CMK (cell line): Measurements from ENCODE around the gene CAPZB.
A peak's percentile ranks its signal among the peaks of the same experiment; 100 is the strongest.

Experiments
- DNase-seq: peaks from one replicate; pipeline ENCODE4 v3.0.0-alpha.2; 2010; ENCODE audit warnings: low read depth

CAPZB gene

DNA sequence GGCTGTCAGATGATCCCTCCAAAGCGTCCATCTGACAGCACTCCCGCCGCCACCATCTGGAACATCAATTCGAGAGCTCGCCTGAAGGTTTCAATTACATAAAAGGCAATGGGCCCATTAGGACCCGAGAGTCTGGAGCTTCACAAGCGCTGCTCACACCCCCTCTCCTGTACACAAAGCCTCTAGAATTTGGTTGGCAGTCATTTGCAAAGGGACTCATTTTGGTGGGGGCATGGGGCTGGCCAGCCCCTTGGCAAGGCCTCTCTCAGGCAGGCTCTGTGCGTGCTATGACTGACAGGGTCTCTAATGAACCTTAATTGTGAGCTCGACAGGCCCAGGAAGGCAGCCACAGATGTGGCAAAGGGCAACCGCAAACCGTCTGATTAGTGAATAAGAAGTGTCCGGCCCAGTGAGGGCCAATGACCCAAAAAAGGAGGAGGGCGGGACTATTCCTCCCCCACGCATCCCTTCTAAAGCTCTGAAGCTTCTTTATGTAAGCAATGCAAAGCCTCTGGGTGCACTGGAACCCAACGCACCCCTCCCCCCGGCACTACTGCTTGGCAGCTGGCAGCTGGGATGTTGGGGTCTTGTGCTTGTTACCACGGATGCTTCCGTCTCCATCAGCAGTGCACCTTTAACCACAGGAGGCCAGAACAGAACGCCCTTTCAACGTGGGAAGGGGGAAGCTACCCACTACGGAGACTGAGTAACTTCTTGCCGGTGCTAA is 79.4 kb downstream of the CAPZB start:
- DNase-seq: no peak

DNA sequence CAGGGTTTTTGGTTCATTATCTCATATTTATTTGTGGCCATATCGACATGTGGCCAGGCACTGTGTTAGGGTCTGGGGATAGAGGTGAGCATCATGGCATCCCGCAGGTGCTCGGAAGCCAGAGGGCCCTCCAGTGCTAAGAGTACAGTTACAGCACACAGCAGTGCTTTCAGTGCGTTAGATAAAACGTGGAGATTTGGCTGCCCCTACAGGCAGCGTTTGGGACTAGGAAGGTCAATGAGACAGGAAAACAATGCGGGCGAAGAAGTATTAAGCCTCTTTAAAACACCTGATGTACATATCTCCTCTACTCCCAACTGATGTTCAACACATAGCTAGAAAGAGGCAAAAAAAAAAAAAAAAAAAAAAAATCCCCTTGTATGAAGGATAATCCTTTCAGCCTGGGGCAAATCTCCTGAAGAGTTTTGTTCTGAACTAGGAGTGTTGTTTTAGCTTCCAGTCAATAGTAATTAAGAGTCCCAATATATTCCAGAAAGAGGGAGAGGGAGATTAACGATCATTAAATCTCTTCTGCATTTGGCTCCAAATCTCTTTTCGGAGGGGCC is 80.1 kb downstream of the CAPZB start:
- DNase-seq: no peak

DNA sequence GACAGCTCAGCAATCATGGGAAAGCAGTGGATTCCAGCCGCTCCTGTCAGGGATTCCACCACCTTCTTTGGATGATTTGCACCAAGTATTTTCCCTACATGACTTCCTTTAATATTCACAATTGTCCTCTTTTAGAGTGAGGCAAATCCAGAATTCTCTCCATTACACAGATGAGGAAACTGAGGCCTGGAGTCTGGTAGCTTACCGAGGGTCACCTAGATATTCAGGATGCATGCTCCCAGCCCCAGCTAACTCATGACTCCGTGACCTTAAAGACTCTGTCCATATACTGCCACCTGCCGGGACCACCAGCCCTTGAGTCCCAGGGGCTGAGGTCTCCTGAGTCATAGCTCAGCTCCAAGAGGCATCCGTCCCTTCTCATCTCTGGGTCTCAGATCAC is 80.6 kb downstream of the CAPZB start:
- no peak for DNase-seq

DNA sequence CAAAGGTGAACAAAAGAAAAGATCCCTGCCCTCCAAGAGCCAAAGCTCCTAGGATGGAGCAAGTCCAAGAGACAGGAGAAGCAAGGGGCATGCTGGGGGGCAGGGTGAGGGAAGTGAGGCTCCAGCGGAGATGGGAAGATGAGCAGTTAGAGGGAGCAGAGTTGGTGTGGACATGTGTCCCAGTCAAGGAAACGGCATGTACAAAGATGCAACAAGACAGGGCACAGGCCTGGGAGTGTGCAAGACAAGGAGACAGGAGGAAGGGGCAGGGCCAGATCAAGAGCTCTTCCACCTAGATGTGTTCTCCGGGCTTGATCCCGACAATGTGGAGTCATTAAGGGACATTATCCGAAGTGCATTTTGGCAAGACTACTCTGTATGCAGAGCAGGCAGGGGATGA is 82.1 kb downstream of the CAPZB start:
- DNase-seq: no peak

DNA sequence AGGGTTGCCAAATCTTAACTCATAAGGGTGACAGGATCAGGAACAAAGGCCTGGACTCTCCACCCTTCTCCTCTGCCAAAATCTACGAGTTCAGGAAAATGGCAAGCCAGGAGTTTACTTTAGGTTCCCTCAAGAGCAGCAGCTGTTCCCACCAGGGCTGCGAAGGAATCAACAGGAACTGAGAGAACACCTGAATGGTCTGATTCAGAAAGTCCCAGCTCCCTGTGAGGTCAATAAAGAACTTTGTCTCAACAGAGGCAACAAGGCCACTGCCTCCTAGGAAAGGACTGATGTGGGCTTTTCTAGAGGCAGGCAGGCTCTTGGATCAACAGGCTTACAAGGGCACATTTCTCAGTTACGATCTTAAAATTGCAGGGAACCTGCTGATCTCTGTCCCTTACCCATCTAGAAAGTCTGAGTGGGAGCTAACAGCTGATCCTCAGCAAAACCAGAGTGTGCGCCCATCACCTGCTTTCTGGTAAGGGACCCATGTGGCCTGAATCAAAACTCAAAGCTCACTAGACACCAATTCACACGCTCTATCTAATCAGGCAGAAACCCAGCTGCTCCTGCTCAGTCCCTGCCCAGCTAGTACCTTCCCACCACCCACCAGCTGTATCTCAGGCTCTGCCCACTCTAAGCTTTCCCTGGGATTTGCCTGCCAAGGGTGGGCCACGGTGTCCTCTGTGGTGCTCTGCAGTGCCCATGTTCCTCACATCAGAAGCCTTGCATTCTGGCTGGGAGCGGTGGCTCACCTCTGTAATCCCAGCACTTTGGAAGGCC is 83.1 kb downstream of the CAPZB start:
- no peak for DNase-seq

DNA sequence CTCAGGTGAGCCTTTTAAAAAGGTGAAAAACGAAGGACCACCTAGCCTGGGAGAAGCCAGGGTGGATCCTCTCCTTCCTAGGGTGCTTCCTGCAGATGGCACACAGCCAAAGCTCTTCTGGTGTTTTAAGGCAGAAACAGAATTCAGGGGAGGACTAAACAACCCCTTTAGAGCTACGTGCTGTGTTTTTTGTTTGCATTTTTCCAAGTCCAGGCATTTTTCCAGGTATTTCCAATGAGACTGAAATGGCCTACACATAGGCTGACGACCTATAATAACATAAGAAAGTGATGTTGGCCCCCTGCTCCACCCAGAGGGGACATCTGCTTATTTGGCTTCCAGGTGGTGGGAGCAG is 83.8 kb downstream of the CAPZB start:
- DNase-seq: no peak

DNA sequence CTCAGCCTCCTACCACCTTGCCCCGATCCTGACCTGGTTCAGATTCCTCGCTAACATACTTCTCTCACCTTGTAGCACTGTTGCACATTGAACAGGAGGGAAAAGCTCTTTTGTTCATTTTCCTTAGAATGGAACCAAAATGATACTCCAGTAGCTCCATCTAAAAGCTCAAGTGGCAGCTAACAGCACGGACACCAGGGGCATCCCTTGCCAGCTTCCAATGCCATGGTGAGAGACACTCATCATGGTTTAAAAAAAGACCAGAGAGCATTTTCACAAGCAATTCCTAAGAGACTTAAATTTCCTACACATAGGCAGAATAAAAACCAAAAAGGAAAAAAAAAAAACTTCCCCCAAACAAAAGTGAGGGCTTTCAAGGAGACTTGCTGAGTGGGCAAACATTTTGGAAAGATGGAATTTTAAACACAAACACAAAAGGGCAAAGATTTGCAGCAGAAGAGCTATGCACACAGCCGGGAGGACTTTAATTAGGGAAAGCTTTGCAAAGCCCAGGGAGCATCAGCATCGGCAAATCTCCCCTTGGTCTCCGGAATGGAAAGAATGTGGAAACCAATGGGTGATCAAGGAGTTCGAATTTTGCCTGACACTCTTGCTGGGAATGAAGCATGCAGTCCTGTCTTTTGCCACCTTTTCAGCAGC is 84.3 kb downstream of the CAPZB start:
- no peak for DNase-seq

DNA sequence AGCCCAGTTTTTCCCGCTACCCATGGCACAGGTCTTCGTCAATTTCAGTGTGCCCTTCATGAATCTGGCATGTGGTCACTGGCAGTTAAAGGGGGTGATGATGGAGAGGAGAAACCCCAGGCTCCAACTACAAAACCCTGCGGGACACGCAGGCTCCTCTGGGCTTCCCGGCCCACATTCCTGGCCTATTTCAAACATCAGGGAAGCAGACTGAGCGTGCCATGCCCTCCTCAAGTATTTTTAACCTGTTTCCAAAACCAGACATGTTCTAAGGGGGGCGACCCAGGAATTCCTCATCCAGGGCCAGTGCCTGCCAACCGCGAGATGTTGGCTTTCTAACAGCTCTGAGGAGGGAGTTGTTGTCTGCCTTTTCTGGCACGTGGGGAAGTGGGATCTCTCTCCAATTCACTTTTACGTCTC is 85.1 kb downstream of the CAPZB start:
- DNase-seq: no peak

DNA sequence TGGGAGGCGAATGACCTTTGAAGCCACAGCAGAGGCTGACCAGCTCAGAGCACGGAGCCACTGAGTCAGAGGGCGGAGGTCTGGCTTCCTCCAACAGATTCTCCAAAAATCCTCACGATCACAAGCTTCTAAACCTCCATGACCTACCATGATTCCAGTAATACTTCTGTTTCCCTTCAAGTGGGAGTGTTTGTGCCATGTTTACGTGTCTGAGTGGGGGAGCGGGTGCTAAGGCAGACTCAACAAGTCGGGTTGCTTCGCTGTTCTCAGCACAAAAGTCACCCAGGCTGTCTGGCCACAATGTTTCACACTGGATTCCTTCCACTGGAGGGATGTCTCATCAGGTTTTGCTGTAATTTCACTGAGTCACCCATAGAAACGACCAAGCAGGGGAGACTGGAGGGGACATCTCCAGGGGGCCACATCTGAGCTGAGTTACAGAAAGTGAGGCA is 87.0 kb downstream of the CAPZB start:
- DNase-seq: no peak

DNA sequence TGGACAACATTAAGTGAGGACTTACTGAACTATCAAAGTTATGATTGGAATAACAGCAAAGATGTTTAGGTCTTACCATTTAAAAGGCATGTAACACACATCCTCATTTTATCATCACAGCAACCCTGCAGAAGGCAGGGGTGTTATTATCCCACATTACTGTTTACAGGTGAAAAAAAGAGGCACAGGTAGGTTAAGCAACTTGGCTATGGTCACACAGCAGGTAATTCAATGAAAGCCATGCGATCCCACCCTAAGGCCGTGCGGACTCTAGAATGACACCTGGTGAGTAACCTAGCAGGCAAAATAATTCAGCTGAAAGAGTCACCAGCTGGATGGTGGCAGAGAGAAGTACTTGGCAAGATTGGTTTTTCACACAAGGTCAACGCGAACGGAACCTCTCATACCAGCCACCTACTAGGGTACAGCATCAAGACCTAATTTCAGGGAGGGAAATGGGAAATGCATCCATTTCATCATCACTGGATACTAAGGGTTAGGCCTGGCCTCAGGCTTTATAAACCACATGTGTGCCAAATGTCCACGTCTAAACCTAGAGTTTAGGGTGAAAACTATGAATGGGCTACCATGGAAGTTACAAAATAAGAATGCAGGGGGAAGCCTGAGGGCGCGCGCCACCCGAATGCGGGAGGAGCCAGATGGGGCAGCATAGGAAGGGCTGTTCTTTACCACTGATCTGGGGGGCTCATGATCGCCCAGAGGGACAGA is 88.0 kb downstream of the CAPZB start:
- no peak for DNase-seq

DNA sequence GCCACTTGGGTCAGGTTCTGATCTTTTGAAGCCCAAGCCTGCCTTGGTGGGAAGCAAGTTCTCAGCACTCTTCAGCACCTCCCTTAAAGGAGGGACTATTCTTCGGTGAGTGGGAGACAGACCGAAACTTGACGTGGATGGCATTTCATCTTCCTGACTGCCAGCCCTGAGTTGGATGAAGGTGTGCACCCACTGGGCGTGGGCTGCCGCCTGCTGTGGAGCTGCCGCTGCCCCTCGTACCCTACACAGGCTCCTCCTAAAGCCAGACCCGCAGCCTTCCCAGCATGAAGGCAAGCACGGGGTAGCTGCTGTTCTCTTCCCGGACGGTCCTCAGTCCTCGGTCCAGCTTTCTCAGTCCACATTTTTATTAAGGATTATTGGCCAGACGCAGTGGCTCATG is 89.1 kb downstream of the CAPZB start:
- DNase-seq: no peak

DNA sequence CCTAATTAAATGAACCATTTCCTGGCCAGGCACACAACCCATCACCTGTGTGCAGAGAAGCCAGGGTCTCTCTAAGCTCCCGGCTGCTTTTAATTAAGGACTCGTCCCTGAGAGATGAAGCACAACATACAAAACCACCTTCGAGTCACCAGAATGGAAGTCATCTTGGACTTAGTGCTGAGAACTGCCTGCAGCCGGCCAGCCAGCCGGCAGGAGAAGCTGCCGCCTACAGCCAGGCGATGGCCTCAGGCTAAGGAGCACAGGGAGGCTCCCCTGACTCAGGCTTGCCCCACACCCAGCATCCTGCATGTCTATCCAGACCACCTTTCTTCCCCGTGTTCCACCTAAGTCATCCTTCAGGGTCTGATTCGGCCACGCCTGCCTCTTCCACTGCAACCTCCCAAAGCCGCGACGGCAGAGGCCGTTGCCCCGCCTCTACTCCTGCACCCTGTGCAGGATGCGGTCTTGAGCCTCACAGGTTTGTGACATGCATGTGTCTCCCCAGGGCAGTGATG is 89.6 kb downstream of the CAPZB start:
- DNase-seq: no peak

DNA sequence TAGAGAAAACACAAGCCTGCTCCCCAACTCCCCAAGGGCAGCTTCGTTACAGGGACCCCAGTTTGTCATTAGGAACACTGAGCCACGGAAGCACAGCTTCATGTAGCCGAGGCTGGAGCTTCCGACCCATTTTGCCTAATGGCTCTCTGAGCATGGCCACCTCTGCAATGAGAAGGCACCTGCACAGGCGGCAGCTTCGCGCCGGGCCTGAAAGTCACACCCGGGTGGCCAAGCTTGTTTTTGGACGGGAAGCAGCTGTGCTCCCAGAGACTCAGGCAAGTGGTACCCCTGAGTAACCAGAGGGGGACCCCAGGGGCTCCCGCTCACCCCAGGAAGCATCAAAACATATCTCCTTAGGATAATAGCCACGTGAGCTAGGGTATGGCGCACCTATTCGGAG is 92.3 kb downstream of the CAPZB start:
- no peak for DNase-seq

DNA sequence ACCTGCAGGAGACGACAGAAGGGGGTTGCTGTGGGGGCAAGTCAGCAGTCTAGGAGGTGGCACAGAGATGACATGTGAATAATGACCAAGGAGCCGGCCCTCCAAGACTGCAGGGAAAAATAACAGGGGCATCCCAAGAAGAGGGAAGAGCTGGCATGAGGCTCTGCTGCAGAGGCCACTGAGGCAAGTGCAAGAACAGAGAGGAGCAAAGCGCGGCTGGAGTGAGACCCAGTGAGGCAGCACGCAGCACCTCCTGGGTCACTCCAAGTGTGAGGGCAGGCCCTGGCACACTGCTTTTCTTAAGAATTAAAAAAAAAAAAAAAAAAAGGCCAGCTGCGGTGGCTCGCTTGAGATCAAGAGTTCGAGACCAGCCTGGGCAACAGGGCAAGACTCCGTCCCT is 93.1 kb downstream of the CAPZB start:
- DNase-seq: no peak

DNA sequence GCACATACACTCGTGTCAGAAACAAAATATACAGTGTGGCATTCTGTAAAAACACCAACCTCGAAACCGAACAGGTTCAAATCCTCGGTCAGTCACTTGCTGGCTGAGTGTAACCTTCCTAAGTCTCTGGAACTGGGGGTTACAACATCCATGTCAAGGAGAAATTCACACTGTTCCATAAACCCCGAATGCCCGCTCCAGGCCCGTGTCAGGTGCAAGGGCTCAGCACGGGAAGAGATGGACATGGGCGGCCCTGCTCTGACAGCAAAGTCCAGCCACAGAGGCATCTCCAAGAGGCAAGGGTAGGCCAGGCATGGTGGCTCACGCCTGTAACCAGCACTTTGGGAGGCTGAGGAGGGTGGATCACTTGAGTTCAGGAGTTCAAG is 93.8 kb downstream of the CAPZB start:
- no peak for DNase-seq

DNA sequence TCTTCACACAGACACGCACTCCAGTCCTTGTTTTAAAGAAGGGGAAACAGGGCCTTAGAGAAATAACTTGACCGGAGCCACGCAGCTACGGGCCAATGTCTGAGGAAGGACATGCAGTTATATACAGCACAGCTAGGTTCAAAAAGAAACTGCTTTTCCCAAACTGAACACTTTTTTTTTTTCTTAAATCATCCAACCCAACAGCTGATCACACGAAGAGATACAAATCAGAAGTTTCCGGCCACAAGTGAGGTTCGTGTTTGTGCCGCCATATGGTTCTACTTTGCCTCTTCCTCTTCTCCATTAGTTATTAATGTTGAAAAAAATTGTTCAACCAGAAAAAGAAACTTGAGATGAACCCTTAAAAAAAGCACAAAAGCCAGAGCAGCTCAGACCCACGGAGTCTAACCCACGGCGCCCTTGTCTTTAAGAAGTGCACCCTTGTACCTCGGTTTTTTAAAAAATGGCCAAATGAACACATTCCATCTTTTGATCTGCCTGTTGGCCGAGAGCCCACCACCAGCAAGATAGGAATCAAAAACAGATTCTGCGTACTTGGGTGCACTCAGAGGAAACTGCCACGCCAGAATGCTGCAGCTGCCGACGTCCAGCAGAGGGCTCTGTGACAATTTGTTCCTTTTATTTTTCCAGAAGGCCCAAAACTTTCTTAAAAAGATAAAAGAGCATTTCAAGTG is 94.3 kb downstream of the CAPZB start:
- DNase-seq: peak; percentile 71

DNA sequence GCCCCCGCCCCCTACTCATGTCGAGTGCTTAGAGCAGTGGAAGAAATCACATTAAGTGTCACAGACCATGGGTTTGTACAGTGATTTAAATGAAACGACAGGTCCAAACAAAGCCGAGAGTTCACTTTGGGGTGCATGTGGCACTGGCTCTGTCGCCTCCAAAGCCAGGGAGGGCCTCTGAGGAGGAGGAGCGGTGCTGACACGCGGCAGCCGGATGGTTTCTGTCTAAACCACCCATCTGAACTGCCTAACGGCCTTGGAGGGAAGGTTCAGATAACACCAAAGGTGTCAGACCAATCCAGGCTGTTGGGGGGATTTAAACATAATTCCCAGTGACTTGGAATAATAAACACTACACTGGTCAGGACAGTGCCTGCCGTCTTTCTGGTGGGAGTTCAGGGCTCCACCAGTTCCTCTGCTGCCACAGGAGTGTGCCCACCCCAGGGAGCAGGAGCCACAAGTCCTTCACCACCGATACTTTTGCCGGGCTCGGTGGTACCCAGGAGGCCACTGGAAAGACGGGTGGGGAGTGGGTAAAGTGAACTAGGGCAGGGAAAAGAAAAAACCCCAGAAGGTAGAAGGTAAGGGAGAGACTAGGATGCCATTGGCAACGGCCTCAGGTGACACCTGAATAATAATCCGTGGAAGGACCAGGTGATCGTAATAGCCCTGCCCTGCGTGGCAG is 95.0 kb downstream of the CAPZB start:
- DNase-seq: no peak

DNA sequence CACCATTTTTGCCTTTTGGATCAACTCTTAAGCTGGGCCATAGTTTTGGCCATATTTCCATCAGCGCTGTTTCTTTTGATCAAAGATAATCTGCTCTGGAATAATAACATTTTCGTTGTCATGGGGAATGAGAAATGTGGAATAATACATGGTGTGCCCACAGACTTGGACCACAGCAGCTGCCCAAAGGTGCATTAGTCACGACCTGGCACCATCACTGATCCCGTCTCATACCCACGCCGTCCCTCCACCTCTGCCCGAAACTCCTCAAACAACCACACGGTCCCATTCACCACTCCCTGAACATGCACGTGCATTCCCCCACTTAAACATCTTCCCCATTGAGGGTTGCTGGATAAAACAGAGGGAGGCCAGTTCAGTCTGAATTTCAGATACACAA is 96.4 kb downstream of the CAPZB start:
- DNase-seq: no peak

DNA sequence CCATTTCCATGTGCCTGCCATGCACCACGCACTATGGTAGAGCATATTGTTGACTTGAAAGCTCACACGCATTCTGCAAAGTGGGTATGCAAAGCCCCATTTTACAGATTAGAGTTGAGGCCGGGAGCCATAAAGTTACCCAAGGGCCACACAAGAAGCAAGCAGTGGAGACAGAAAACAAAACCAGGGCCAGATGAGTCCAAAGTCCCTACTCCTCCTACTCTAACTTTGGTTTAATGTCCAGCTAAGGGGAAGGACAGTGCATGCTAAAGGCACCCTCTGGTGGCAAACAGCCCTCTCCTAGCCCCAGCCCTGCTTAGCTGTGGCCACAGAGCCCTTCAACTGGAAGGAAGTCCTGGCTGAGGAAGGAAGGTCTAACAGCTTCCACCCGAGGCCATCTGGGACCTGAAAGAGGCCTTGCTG is 98.3 kb downstream of the CAPZB start:
- no peak for DNase-seq

DNA sequence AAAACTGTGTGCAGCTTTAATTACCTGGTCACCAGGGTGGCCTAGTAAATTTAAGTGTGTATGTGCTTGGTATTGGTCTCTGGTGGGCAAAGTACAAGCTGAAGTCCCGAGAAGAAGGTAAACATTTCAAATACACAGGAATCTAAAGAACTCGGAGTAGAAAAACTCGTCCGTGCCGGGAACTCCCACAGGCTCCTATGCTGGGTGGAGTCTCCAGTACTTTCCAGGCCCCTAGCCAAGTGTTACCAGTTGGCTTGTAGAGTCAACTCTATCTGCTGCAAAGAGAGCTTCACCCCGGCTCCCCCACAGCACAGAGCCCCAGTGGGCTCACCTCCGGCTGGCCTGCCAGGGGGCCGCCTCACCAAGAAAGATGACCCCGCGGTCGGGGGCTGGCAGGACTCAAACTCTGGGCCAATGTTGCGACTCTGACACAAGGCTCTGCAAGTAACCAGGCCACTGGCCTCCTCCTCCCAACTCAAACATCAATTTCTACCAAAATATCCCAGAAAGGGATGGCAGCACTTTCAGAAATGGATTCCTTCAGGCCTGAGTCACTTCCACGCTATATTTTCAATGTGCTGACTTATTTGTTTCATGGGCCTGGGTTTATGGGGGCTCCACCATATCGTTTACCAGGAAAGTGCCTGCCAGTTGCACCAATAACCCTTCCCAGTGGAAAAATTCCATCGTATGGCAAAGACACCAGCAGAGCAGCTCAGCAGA is 99.3 kb downstream of the CAPZB start:
- no peak for DNase-seq
